Stimulated activated naive CD4-positive, alpha-beta T cell treated with Interleukin-2 at 50 U/mL for 16 hours (primary cell): ENCODE measurements around the gene P3H1.
"Not testable (repeated sequence)": the region's sequence is repeated elsewhere in the genome, so short reads cannot be mapped to it uniquely, and the experiment has no call there.

Experiments used
- DNase-seq: peaks from one replicate; lab custom pipeline; 2025; lab: John Stamatoyannopoulos, UW

The P3H1 gene, protein sequence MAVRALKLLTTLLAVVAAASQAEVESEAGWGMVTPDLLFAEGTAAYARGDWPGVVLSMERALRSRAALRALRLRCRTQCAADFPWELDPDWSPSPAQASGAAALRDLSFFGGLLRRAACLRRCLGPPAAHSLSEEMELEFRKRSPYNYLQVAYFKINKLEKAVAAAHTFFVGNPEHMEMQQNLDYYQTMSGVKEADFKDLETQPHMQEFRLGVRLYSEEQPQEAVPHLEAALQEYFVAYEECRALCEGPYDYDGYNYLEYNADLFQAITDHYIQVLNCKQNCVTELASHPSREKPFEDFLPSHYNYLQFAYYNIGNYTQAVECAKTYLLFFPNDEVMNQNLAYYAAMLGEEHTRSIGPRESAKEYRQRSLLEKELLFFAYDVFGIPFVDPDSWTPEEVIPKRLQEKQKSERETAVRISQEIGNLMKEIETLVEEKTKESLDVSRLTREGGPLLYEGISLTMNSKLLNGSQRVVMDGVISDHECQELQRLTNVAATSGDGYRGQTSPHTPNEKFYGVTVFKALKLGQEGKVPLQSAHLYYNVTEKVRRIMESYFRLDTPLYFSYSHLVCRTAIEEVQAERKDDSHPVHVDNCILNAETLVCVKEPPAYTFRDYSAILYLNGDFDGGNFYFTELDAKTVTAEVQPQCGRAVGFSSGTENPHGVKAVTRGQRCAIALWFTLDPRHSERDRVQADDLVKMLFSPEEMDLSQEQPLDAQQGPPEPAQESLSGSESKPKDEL

GRCh38 chr1:42766741-42767509 is at the start of gene P3H1, which contains the start of gene C1orf50:
TSS of gene P3H1 (minus strand) at chr1:42767028. CDS start at chr1:42766971, 57 bp downstream.
TSS of gene C1orf50 (plus strand) at chr1:42767249. CDS start at chr1:42767312, 63 bp downstream.
- peak; percentile 100 for DNase-seq

DNA sequence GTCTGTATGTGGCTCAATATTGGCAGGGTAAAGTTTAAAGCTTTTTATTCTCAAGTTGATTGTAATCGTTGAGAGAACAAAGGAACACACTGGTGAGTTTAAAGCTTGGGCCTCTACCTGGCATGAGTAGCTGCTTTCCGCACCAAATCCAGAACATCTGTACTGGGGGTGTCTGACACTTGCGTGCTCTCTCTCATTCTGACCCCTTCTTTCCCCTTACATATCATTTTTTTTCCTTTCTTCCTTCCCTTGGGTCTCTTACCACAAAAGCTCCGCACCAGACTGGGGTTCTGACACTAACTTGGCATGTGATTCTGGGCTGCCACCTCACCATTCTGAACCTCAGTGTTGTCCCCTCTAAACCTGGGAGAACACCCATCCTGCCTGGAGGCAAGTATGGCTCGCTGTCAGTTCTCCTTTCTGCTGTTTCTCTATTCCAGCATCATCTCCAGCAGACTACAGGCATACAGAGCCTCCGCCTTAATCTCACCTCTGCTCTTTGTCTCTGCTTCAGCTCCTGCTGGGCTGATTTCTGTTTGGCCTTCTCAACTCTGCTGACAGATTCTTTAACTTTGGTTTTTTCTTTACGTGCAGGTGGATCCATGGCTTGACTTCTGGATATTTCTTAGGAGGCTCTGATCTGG is 49.2 kb upstream of the P3H1 start:
- DNase-seq: no peak

- not testable (repeated sequence) for DNase-seq
Measured at GRCh38 chr1:42814815-42815214, 48.0 kb upstream of the P3H1 start.

- DNase-seq: no peak
Measured at GRCh38 chr1:42807056-42807668, 40.3 kb upstream of the P3H1 start.

- DNase-seq: no peak
Measured at GRCh38 chr1:42806593-42806992, 39.8 kb upstream of the P3H1 start.

DNA sequence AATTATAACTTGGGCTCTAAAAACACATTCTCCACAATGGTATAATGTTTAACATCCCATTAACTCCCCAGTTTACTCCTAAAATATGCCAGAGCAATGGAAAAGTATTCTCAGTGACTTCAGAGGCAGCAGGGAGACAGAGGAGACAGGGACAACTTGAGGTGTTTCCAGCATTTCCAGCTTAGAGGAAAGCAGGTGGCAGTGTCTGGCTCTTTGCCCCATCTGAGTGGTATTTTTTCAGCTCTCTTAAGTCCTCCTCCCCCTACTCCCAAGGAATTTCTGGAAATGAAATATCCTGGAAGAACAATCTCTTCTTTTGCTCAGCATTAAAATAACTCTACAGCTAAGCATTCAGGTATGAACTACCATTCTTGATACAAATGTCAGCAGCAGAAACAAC is 39.3 kb upstream of the P3H1 start:
- no peak for DNase-seq

GRCh38 chr1:42801832-42802473 is 35.1 kb upstream of the P3H1 start:
- DNase-seq: no peak

DNA sequence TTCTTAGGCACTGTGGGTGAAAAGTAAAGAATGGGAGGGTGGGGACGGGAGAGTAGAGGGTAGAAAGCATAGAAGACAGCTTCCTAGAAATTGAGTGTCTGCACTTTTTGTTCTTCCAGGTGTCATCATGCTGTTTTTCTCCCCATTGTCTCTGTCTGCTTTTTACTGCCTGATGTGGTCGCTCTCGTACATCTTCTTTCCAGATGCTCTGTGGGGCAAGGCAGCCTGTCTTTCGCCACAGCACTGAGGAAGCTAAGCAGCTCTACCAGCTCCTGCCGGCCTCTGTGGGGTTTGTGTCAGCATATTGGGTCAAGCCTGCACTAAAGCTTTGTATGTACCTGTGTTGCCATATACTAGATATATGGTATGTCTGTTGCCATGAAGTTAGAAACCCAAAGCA is 31.2 kb upstream of the P3H1 start:
- DNase-seq: no peak

- DNase-seq: no peak
Measured at GRCh38 chr1:42797414-42797813, 30.6 kb upstream of the P3H1 start.

GRCh38 chr1:42793824-42794223 is 27.0 kb upstream of the P3H1 start:
- DNase-seq: no peak

- DNase-seq: no peak
Measured at GRCh38 chr1:42788021-42788420, 21.2 kb upstream of the P3H1 start.

- DNase-seq: no peak
Measured at GRCh38 chr1:42786097-42786496, 19.3 kb upstream of the P3H1 start.

- peak; percentile 33 for DNase-seq
Measured at GRCh38 chr1:42784946-42785693, 18.3 kb upstream of the P3H1 start, which contains the start of gene TMEM269. TSS of gene TMEM269 (plus strand) at chr1:42784991. CDS start at chr1:42789894, 4,903 bp downstream.

GRCh38 chr1:42784547-42784945 is 17.7 kb upstream of the P3H1 start:
- no peak for DNase-seq

- no peak for DNase-seq
Measured at GRCh38 chr1:42783092-42783491, 16.3 kb upstream of the P3H1 start.

- DNase-seq: no peak
Measured at GRCh38 chr1:42780176-42780575, 13.3 kb upstream of the P3H1 start.

- DNase-seq: no peak
Measured at GRCh38 chr1:42779725-42780124, 12.9 kb upstream of the P3H1 start.

DNA sequence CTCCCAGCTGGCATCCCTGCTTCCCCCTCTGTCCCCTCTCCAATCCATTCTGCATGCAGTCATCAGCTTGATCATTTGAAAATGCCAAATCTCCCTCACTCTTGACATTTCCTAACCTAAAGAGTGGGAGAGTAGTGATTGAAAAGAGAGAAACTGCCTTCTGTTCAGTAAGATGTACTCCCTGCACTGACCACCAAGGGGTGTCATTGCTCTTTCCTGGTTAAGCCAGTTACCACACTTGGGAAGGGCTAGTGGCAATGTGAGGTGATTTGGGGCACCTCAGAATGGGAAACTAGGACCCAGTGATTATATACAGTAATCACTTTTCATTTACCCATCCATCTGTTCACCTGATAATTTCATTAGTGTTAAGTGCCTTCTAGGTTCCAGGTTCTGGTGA is 11.0 kb upstream of the P3H1 start:
- DNase-seq: no peak

GRCh38 chr1:42776502-42776901 is 9.7 kb upstream of the P3H1 start:
- DNase-seq: no peak

DNA sequence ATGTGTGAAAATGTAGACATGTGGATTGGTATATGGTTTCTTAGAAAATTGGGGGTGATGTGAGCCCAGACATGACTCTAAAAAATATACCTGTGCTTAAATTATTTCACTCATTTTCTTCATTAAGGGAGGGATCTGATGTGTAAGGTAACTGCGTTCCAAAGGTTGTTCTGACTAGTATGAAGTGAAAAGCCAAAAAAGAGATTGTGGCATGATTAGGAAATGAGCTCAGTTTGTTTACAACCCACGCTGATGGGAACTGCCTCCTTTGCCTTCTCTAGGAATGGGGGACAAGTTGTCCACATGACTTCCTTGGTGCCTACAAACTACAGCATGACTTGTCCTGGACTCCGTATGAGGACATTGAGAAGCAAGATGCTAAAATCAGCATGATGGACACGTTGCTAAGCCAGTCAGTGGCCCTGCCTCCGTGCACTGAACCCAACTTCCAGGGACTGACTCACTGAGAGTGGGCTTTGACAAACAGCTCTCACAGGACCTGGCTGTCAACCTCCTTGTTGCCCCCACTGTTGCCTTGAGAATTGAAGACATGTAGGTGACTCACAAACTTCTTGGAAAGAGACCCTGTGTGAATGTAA is 8.2 kb upstream of the P3H1 start:
- DNase-seq: no peak
